ENCODE measurements around the gene DUSP10.

DUSP10 gene

DNA sequence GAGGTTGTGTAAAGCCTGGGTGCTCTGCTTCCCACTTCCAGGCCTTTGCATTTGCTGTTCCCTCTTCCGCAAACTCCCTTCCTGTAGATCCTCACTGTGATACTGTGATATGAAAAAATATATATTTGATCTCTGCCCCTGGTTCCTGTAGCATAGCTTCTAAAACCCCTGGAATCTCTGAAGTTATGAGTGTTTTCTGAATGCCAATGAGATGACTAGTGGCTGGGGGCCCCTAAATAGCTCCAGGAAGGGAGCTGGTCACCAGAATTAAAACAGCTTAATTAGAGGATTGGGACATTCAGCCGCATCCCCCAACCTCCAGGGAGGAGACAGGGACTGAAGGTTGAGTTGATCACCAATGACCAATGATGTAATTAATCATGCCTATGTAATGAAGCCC lies 21.9 kb downstream of the DUSP10 start:
- no peak overlapping the region for H3K4me3 ChIP-seq (ENCODE audit: low read length)
- TF ChIP-seq, protein P1, sequence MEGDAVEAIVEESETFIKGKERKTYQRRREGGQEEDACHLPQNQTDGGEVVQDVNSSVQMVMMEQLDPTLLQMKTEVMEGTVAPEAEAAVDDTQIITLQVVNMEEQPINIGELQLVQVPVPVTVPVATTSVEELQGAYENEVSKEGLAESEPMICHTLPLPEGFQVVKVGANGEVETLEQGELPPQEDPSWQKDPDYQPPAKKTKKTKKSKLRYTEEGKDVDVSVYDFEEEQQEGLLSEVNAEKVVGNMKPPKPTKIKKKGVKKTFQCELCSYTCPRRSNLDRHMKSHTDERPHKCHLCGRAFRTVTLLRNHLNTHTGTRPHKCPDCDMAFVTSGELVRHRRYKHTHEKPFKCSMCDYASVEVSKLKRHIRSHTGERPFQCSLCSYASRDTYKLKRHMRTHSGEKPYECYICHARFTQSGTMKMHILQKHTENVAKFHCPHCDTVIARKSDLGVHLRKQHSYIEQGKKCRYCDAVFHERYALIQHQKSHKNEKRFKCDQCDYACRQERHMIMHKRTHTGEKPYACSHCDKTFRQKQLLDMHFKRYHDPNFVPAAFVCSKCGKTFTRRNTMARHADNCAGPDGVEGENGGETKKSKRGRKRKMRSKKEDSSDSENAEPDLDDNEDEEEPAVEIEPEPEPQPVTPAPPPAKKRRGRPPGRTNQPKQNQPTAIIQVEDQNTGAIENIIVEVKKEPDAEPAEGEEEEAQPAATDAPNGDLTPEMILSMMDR (conservative IDR thresholded peaks at IDR 0.05; ENCODE audit: low read length) = no peak
- DNase-seq (ENCODE audit: low read depth) = peak; percentile 30

DNA sequence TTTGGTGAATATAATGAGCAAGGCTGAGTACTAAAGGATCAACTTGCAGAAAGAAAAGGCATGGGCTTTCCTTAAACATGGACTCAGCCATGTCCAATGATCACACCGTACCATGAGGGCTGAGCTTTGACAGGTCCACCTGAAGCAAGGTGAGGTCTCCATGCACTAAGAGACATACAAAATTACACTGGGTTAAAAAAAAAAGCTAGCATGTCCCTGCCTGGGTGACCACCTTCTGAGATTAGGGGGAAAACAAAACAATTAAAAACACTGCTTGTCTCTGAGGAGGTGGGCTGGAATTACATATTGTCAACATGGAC lies 22.7 kb downstream of the DUSP10 start:
- H3K4me3 ChIP-seq (ENCODE audit: low read length) = no peak overlapping the region
- no peak for DNase-seq (ENCODE audit: low read depth)
- TF ChIP-seq, protein P1 (conservative IDR thresholded peaks at IDR 0.05; ENCODE audit: low read length) = no peak

DNA sequence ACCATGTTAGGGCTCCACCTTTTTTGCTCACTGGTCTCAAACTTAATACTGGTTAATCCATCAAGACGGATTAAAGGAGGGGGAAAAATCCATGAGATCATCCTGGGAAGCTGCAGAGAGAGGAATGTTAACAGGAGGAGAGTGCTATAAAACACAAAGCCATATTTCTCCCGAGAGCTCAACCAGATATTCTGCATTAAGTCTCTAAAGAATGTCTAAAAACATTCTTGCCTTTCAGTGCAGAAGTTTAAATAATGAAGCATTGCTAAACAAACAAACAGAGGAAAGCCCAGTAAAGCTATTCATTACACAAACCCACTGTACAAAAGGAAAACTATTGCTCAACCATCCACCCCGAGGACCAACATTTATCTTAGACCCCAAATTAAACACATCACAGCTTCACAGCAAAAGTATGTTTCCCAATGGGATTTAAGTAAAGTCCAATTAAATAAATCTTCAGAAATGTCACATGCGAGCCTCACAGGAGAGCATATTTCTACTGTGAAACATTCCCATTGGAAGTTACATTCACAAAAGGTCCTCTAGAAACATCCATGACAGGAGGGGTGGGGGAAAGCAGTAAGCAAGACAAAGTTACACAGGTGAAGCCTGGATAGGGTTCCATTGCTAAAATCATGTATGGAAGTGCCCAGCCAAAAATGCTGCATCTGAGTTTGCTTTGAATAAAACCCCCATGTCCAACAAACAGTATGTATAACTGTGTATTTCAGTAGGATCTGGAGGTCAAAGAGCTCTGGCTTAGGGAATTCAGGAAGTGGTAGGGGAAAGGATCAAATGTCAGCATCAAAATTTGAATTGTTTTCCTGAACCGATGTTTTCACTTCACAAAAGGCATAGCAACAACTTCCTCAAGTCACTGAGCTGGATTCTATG lies 23.3 kb downstream of the DUSP10 start:
- TF ChIP-seq, protein P1 (conservative IDR thresholded peaks at IDR 0.05; ENCODE audit: low read length) = no peak
- DNase-seq (ENCODE audit: low read depth) = peak; percentile 99
- no peak overlapping the region for H3K4me3 ChIP-seq (ENCODE audit: low read length)

DNA sequence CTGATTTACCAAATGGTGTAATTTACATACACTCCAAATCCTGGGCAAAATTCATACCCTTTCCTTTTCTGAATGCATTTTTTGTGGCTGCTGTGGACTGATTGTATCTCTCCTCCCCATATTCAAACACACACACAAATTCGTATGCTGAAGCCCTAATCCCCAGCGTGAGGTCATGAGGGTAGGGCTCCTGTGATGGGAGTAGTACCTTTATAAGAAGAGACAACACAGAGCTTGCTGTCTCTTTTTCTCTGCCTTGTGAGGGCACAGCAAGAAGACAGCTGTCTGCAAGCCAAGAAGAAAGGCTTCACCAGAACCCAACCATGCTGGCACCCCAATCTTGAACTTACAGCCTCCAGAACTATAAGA lies 24.4 kb downstream of the DUSP10 start:
- H3K4me3 ChIP-seq (ENCODE audit: low read length) = no peak overlapping the region
- no peak for DNase-seq (ENCODE audit: low read depth)
- TF ChIP-seq, protein P1 (conservative IDR thresholded peaks at IDR 0.05; ENCODE audit: low read length) = no peak

DNA sequence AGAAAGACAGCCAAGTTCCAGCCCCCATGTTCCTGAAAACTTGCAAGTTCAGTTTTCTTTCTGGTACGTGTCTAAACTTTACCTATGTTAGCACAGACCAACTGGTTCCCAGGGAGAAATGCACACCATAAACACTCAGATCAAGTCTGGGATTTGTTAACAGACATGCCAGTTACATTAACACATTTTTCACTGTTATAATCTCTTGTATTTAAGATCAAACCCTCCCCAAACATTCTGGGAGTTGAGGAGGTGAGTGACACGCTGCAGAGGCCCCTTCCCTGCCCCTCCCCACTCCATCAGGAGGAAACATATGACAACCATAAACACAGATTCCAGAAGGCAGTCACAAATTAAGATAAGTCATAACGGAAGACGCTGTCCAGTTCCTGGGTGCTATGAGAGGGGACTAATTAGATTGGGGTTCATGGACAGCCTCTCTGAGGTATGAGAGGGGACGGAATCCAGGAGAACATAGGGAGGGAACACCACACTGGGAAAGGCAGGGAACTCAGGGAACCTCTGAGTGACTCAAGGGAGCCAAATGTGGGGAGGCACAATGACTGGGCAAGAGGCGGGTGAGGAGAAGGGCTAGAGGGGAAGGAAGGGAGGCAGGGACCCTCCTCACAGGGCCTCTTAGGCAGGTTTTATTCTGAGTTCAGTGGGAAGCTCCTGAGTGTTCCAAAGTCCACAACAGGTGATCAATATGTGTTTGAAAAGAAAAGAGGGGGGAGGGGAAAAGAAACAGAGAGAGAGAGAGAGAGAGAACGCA lies 25.0 kb downstream of the DUSP10 start:
- H3K4me3 ChIP-seq (ENCODE audit: low read length) = no peak overlapping the region
- no peak for DNase-seq (ENCODE audit: low read depth)
- TF ChIP-seq, protein P1 (conservative IDR thresholded peaks at IDR 0.05; ENCODE audit: low read length) = no peak

DNA sequence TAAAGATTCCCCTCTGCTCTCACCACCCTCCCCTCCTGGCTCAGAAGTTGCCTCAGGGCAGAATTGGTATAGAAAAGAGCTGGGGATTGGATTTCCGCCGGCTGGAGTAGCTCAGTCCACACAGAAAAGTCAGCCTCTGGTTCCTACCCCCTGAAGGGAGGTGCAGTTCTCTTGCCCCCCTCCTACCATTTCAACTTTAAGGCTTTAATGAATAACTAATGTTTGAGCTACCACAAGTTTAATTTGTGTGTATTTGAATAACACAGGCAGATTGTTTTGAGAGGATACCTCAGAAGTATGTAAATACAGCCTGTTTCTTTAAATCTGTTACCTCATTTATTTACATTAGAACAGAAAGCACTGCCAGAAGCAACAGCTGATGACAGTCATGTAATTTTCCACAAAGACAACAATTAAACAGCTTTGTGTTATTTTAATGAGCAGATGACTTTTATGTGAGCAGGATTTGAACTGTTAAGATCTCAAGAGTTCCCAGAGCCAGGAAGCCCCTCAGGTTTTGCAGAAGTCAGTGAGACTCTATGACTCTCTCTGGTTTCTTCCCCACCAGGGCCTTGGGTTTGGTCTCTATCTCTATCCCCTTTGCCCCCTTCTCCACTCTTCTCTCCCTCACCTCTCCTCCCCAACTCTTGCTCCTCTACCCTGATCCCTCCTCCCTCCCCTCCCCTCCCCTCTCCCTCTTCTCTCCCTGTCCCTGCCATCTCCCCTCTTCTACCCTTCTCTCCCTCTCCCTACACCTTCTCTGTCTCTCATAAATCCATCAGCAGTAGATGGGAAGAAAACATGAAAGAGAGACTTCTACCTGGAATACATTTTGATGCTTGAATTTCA lies 26.3 kb downstream of the DUSP10 start:
- no peak overlapping the region for H3K4me3 ChIP-seq (ENCODE audit: low read length)
- TF ChIP-seq, protein P1 (conservative IDR thresholded peaks at IDR 0.05; ENCODE audit: low read length) = no peak
- no peak for DNase-seq (ENCODE audit: low read depth)
